Activated naive CD4-positive, alpha-beta T cell (primary cell): ENCODE data around the gene DEXI.
A peak's percentile ranks its signal among the peaks of the same experiment; 100 is the strongest.

Experiments
- DNase-seq, 4 experiments: peaks; one replicate each; lab custom pipeline; 2025; lab: John Stamatoyannopoulos, UW

DEXI gene

GRCh38 chr16:10942352-10943063, at the start of gene DEXI:
DEXI (minus strand) TSS chr16:10942468; CDS start chr16:10942005, 463 bp downstream.
- peak; percentile 87 to 95 (median 88) for DNase-seq

GRCh38 chr16:10990378-10990777, 48.1 kb upstream of the DEXI start:
- no peak for DNase-seq

GRCh38 chr16:10989559-10989958, 47.3 kb upstream of the DEXI start:
- no peak for DNase-seq

- DNase-seq, result no peak
These were observed 46.6 kb upstream of the DEXI start for GRCh38 chr16:10988879-10989278.

- DNase-seq, result no peak
These were observed 46.0 kb upstream of the DEXI start for GRCh38 chr16:10988164-10988803.

- no peak for DNase-seq
These were observed 45.3 kb upstream of the DEXI start for GRCh38 chr16:10987361-10988163.

- DNase-seq, result no peak
These were observed 42.2 kb upstream of the DEXI start for GRCh38 chr16:10984509-10984908.

- peak in 1 of 4 experiments; percentile 4 for DNase-seq
These were observed 40.9 kb upstream of the DEXI start for GRCh38 chr16:10983159-10983558.

GRCh38 chr16:10982465-10983150, 40.3 kb upstream of the DEXI start:
- DNase-seq, result no peak

GRCh38 chr16:10981697-10982216, 39.5 kb upstream of the DEXI start:
- DNase-seq, result peak in 1 of 4 experiments; percentile 15

- no peak for DNase-seq
These were observed 38.5 kb upstream of the DEXI start for GRCh38 chr16:10980813-10981212.

GRCh38 chr16:10979717-10980601, 37.7 kb upstream of the DEXI start:
- DNase-seq, result no peak

- DNase-seq, result no peak
These were observed 36.7 kb upstream of the DEXI start for GRCh38 chr16:10978871-10979446.

GRCh38 chr16:10978124-10978523, 35.9 kb upstream of the DEXI start:
- DNase-seq, result no peak

- no peak for DNase-seq
These were observed 34.4 kb upstream of the DEXI start for GRCh38 chr16:10976634-10977033.

- DNase-seq, result no peak
These were observed 30.7 kb upstream of the DEXI start for GRCh38 chr16:10972819-10973464.

- no peak for DNase-seq
These were observed 30.0 kb upstream of the DEXI start for GRCh38 chr16:10972108-10972818.

- no peak for DNase-seq
These were observed 29.3 kb upstream of the DEXI start for GRCh38 chr16:10971560-10971961.

- no peak for DNase-seq
These were observed 27.8 kb upstream of the DEXI start for GRCh38 chr16:10970065-10970464.
